Epithelial cell of esophagus (primary cell): ENCODE results near the gene ELAVL1.
"Not testable (repeated sequence)": the region's sequence is repeated elsewhere in the genome, so short reads cannot be mapped to it uniquely, and the experiment has no call there.

Experiments used
- DNase-seq: peaks from one replicate; pipeline ENCODE4 v3.0.0; 2010; ENCODE audit warnings: low read depth
- H3K4me3 ChIP-seq: 2 replicates; pipeline ENCODE4 v1.5.1; 2011; ENCODE audit warnings: mild to moderate bottlenecking, low read length, control low read depth
- TF ChIP-seq, protein P1 (sequence below): IDR thresholded peaks from 2 replicates; pipeline ENCODE4 v1.5.1; 2011; ENCODE audit warnings: low read depth, mild to moderate bottlenecking, low read length, control low read depth, inconsistent platforms; ENCODE audit not compliant: insufficient read depth; ENCODE audit errors: missing control alignments

Gene ELAVL1

DNA sequence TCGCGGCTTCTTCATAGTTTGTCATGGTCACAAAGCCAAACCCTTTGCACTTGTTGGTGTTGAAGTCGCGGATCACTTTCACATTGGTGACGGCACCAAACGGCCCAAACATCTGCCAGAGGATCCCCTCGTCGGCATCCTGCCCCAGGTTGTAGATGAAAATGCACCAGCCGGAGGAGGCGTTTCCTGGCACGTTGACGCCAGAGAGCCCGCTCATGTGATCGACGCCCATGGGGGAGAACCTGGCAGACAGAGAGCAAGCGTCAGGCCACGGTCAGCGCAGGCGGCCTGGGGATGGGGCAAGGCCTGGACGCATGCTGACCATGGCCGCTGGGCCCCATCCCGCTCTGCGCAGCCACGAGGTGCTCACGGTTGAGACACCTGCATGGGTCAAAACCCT lies 41.9 kb downstream of the ELAVL1 start:
- H3K4me3 ChIP-seq = no peak overlapping the region
- TF ChIP-seq, protein P1, sequence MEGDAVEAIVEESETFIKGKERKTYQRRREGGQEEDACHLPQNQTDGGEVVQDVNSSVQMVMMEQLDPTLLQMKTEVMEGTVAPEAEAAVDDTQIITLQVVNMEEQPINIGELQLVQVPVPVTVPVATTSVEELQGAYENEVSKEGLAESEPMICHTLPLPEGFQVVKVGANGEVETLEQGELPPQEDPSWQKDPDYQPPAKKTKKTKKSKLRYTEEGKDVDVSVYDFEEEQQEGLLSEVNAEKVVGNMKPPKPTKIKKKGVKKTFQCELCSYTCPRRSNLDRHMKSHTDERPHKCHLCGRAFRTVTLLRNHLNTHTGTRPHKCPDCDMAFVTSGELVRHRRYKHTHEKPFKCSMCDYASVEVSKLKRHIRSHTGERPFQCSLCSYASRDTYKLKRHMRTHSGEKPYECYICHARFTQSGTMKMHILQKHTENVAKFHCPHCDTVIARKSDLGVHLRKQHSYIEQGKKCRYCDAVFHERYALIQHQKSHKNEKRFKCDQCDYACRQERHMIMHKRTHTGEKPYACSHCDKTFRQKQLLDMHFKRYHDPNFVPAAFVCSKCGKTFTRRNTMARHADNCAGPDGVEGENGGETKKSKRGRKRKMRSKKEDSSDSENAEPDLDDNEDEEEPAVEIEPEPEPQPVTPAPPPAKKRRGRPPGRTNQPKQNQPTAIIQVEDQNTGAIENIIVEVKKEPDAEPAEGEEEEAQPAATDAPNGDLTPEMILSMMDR = no peak
- no peak for DNase-seq

DNA sequence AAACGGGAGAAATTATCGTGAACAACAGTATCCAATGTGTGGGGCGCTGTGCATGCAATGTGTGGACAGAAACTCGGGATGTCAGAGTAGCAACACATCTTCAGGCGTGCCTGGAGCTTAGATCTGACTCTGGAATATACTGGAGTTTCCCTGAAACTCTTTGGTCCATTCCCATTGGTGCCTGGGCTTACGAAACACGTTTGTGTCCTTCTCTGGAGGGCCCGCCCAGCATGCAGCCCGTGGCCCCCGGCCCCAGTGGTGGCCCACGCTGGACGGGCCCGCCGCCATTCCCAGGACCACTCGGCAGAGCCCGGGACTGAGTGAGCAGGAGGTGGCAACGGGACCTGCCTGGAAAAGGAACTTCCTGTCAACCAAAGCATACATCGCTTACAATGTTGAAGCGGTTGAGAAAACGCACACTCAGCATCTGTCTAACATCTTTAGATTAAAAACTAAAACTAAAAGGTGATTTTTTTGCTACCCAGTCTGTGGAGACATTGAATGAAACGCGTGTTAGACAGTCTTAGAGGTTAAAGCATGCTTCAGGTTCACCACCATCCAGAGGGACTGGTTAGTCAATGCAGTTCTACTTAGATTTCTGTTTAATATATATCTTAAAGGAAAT lies 42.7 kb downstream of the ELAVL1 start:
- no peak for DNase-seq
- TF ChIP-seq, protein P1 = no peak
- no peak overlapping the region for H3K4me3 ChIP-seq

DNA sequence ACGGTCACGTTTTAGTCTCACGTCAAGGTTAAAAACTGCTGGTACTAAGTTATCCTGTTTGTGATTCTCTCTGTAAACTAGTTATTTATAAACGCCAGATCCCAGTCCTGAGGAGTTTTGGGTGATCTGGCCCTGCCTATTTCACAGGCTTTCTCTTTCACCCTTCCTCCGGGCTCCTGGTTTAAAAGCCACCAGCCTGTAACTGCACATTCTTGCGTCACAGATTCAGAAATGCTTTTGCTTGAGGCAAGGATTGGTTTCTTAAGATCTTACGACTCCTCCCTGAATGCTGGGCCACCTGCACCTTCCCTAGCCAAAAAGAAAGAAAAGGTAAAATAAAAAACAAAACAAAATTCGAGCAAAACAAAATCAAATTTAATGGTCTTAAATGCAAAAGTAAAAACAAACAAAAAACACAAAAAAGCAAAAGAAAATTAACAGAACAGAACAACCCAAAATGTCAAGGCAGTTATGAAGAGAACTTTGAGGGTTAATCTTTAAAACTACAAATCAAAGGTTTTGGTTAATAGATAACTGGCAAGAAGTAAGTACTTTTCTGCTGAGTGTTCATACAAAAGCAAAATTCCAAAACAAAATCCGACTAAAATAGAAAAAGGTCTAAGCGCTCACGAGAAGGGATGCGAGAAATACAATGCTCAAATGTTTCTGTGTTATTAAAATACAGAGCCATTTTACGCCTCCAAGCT lies 43.4 kb downstream of the ELAVL1 start:
- peak; percentile 19 for DNase-seq
- H3K4me3 ChIP-seq = no peak overlapping the region
- TF ChIP-seq, protein P1 = no peak

DNA sequence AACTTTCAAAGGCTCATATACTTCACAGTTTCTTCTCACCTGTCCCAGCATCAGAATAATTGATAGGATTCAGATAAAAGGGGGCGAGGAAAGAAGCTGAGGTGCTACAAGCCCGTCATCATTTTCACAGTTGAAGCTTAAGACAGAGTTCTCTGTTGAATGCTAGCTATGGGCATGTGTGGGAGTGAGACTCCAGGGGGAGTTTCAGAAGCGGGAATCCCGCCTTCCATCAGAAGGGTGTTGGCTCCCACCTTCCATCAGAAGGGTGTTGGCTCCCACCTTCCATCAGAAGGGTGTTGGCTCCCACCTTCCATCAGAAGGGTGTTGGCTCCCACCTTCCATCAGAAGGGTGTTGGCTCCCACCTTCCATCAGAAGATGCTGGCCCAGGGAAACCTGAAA lies 44.4 kb downstream of the ELAVL1 start:
- not testable (repeated sequence) for H3K4me3 ChIP-seq, DNase-seq

DNA sequence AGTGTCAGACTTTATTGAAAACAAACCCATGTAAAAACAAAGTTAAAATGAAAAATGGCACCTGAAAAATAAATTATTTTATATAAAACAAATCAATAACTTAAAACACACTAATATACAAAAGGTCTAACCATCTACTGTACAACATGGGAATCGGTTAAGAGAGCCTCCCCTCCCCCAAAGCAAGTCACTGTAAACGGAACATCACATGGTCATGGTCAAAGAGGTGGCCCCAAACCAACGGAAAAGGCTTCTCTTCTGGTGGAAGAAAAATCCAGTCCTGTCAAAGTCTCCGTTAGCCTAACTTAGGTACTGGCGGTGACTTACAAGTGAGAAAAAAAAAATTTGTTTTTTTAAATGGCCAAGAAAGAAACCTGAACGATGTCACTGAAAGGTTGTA lies 46.2 kb downstream of the ELAVL1 start:
- TF ChIP-seq, protein P1 = no peak
- no peak for DNase-seq
- H3K4me3 ChIP-seq = no peak overlapping the region

DNA sequence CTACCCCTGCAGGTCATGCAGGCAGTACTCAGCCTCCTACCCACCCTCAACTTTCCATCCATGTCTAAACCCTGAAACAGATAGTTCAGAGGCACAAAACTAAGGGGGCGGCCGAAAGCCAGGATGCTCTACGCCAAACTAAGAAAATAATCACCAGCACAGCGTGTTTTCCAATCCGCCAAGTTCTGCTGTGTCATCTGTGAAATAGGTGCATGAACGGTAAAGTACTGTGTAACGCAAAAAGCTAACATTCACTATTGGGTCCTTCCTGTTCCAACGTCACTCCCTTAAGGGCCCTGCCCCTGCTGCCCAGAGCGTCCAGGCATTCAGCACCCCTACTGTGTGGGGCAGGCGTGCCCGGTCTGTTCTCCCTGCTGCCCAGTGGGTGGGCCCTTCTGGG lies 49.7 kb downstream of the ELAVL1 start:
- no peak for DNase-seq
- TF ChIP-seq, protein P1 = no peak
- no peak overlapping the region for H3K4me3 ChIP-seq

DNA sequence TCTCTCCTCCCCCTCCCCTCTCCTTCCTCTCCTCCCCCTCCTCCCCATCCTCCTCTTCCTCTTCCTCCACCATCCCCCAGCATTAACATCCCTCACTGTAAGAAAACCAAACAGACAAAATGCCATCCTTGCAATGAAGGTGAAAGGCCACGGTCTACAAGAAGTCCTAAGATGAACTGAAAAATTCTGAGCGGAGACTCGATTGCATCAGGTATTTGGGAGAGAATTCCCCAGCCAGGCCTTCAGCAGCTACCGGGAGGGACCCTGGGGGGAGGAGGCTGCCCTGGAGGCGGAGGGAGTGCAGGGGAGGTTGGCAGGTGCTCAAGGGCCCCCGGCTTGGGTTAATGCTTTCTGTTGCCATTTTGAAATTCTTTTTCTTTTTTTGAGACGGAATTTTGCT lies 51.9 kb downstream of the ELAVL1 start:
- no peak for DNase-seq
- H3K4me3 ChIP-seq = no peak overlapping the region
- TF ChIP-seq, protein P1 = no peak
